ENCODE data around the gene CDYL. TPM values are rescaled to one million over a fixed set of nuclear protein-coding genes. Genes with fewer than 3 reads are reported as not detected.

CDYL gene
- total RNA-seq, 2 donors from 2014 or later: 55.1 to 58.2 TPM

DNA sequence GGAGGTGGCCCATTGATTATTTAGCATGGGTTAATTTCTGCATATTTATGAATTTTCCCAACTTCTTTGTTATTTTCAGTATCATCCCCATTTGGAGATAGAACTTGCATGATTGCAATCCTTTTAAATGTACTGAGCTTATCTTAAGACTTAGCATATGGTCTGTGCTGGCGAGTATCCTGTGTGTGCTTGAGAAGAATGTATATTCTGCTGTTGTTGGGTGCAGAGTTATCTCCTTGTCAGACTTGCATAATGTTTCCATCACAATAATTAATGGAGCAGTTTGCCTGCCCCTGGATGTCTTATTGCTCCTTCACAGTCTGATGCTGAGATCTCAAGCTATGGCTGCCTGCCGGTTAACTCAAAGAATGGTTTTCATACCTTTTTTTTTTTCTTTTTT lies 112.6 kb downstream of the CDYL start:
- H3K9me3 ChIP-seq (ENCODE audit: control insufficient read depth, low read length): no peaks in the 10 kb centered on the region
- TF ChIP-seq, protein P1, sequence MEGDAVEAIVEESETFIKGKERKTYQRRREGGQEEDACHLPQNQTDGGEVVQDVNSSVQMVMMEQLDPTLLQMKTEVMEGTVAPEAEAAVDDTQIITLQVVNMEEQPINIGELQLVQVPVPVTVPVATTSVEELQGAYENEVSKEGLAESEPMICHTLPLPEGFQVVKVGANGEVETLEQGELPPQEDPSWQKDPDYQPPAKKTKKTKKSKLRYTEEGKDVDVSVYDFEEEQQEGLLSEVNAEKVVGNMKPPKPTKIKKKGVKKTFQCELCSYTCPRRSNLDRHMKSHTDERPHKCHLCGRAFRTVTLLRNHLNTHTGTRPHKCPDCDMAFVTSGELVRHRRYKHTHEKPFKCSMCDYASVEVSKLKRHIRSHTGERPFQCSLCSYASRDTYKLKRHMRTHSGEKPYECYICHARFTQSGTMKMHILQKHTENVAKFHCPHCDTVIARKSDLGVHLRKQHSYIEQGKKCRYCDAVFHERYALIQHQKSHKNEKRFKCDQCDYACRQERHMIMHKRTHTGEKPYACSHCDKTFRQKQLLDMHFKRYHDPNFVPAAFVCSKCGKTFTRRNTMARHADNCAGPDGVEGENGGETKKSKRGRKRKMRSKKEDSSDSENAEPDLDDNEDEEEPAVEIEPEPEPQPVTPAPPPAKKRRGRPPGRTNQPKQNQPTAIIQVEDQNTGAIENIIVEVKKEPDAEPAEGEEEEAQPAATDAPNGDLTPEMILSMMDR (conservative IDR thresholded peaks at IDR 0.05): no peak
- no peak for DNase-seq
- no peaks in the 10 kb centered on the region for H3K27me3 ChIP-seq (ENCODE audit: control insufficient read depth, insufficient read depth, low read length, poor library complexity, severe bottlenecking)
- no peak overlapping the region for H3K4me3 ChIP-seq (ENCODE audit: low read length)
- no peak overlapping the region for H3K27ac ChIP-seq (ENCODE audit: low read depth, low read length)
- peaks cover 14% of the 10 kb centered on the region for H3K4me1 Mint-ChIP-seq
- H3K4me3 Mint-ChIP-seq: no peak overlapping the region
- no peaks in the 10 kb centered on the region for H3K4me1 ChIP-seq (ENCODE audit: control insufficient read depth, insufficient read depth, low read length)
- H3K9ac ChIP-seq (ENCODE audit: extremely low read depth, low read length, poor library complexity, severe bottlenecking): no peak overlapping the region
- WGBS, 2 experiments (ENCODE audit: insufficient coverage in 1 of 2, insufficient read length in 1 of 2): 85 to 90% methylated on average over 2 of the region's 2 CpGs
- peaks cover 16% of the 10 kb centered on the region for H3K36me3 ChIP-seq (ENCODE audit: control insufficient read depth, insufficient read depth, low read length)
- no peaks in the 10 kb centered on the region for H3K27me3 Mint-ChIP-seq (ENCODE audit: insufficient read depth)
- peaks cover 22% of the 10 kb centered on the region for H3K36me3 Mint-ChIP-seq (ENCODE audit: low read depth)
- H3K27ac Mint-ChIP-seq: no peak overlapping the region
- no peaks in the 10 kb centered on the region for H3K9me3 Mint-ChIP-seq

DNA sequence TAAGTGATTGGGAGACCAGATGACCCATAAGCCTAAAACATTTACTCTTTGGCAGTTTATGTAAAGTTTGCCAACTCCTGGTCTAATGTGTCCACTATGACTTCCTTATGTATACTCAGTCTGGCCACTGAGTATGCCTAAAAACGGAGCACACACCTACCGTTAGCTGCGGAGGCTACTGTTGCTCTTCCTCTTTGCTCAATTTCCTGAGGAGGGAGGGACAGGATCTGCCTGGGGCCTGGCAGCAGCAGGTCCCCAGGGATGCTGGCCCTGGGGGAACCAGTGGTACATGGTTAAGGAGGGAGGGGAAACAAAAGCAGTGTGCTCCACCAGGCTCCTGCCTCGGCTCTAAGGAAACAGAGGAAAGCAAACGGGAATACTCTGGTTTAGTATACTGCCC lies 113.5 kb downstream of the CDYL start:
- H3K27me3 Mint-ChIP-seq (ENCODE audit: insufficient read depth): no peaks in the 10 kb centered on the region
- peaks cover 31% of the 10 kb centered on the region for H3K36me3 Mint-ChIP-seq (ENCODE audit: low read depth)
- Histone ChIP-seq H3K9ac (ENCODE audit: extremely low read depth, low read length, poor library complexity, severe bottlenecking) (no peak overlapping the region), H3K27me3 (ENCODE audit: control insufficient read depth, insufficient read depth, low read length, poor library complexity, severe bottlenecking) (no peaks in the 10 kb centered on the region), H3K9me3 (ENCODE audit: control insufficient read depth, low read length) (no peaks in the 10 kb centered on the region), H3K36me3 (ENCODE audit: control insufficient read depth, insufficient read depth, low read length) (peaks cover 21% of the 10 kb centered on the region), H3K4me1 (ENCODE audit: control insufficient read depth, insufficient read depth, low read length) (no peaks in the 10 kb centered on the region), H3K27ac (ENCODE audit: low read depth, low read length) (no peak overlapping the region), H3K4me3 (ENCODE audit: low read length) (no peak overlapping the region)
- TF ChIP-seq, protein P1 (conservative IDR thresholded peaks at IDR 0.05): no peak
- H3K4me3 Mint-ChIP-seq: no peak overlapping the region
- no peak for DNase-seq
- WGBS, 2 experiments (ENCODE audit: insufficient coverage in 1 of 2, insufficient read length in 1 of 2): 82 to 93% methylated on average over 2 to 5 of the region's 5 CpGs
- H3K27ac Mint-ChIP-seq: no peak overlapping the region
- peaks cover 9% of the 10 kb centered on the region for H3K4me1 Mint-ChIP-seq
- no peaks in the 10 kb centered on the region for H3K9me3 Mint-ChIP-seq

DNA sequence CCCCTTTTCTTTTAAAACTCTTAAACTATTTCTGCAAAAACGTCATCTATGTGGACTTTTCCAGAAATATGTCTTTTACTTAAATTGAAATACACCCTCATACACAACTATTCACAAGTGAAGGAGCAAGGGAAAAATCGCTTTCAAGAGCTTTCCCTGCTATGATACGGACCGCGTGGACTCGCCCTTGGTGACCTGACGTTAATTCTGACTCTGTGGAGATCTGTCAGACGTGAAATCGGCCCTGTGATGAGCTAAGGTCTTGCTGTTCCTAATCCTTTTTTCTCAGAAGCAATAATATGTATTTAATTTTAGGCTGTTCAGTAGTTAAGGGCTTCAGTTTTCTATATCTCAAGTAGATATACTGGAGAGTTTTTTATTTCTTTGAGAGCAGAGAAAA lies 114.0 kb downstream of the CDYL start:
- H3K36me3 ChIP-seq (ENCODE audit: control insufficient read depth, insufficient read depth, low read length): peaks cover 21% of the 10 kb centered on the region
- no peak overlapping the region for H3K27ac ChIP-seq (ENCODE audit: low read depth, low read length)
- Mint-ChIP-seq H3K9me3 (no peaks in the 10 kb centered on the region), H3K36me3 (ENCODE audit: low read depth) (peaks cover 31% of the 10 kb centered on the region), H3K27ac (no peak overlapping the region), H3K4me3 (no peak overlapping the region), H3K27me3 (ENCODE audit: insufficient read depth) (no peaks in the 10 kb centered on the region), H3K4me1 (peaks cover 9% of the 10 kb centered on the region)
- no peak overlapping the region for H3K4me3 ChIP-seq (ENCODE audit: low read length)
- DNase-seq: no peak
- no peaks in the 10 kb centered on the region for H3K27me3 ChIP-seq (ENCODE audit: control insufficient read depth, insufficient read depth, low read length, poor library complexity, severe bottlenecking)
- WGBS, 2 experiments (ENCODE audit: insufficient coverage in 1 of 2, insufficient read length in 1 of 2): 88 to 95% methylated on average over 9 of the region's 9 CpGs
- H3K9me3 ChIP-seq (ENCODE audit: control insufficient read depth, low read length): no peaks in the 10 kb centered on the region
- no peaks in the 10 kb centered on the region for H3K4me1 ChIP-seq (ENCODE audit: control insufficient read depth, insufficient read depth, low read length)
- no peak overlapping the region for H3K9ac ChIP-seq (ENCODE audit: extremely low read depth, low read length, poor library complexity, severe bottlenecking)
- TF ChIP-seq, protein P1 (conservative IDR thresholded peaks at IDR 0.05): no peak

Data from endodermal cell (in vitro differentiated cells).